SK-N-SH (cell line): ENCODE data around the gene ASPSCR1. TPM values are rescaled to one million over a fixed set of nuclear protein-coding genes. Genes with fewer than 3 reads are reported as not detected.

Experiments used
- CTCF ChIA-PET: fragments of 300-600, 350-600 bp; formaldehyde crosslinking; extraction: SDS; loops from one replicate; lab custom pipeline; 2021; lab: Yijun Ruan, JAX
- POLR2A ChIA-PET: fragments of 350-600 bp; sonication (Branson Sonifier 250); formaldehyde crosslinking; extraction: SDS; loops from one replicate; lab custom pipeline; 2020; ENCODE audit warnings: antibody characterized with exemption, inconsistent platforms; lab: Yijun Ruan, JAX
- DNase-seq: peaks from one replicate; pipeline ENCODE4 v3.0.0; 2012
- H2AFZ ChIP-seq: fragments of 200-600 bp; sonication (generic); 2 replicates; pipeline ENCODE4 v1.8.1; 2016; ENCODE audit warnings: antibody characterized with exemption, mild to moderate bottlenecking, low read depth
- H3F3A ChIP-seq: fragments of 200-600 bp; sonication (generic); replicated peaks from 2 replicates; pipeline ENCODE3; 2016; ENCODE audit warnings: antibody characterized with exemption, mild to moderate bottlenecking; ENCODE audit not compliant: insufficient read depth
- H3K27ac ChIP-seq, 2 experiments: fragments of 200-500 bp in 1 of 2; fragments of 200-600 bp in 1 of 2; sonication (Bioruptor generic) in 1 of 2; sonication (generic), shearing (Covaris generic) in 1 of 2; 2 replicates each; pipeline versions ENCODE4 v1.5.1 to v1.6.1; 2014 to 2016; ENCODE audit warnings: low read depth in 2 of 2, inconsistent platforms in 1 of 2, low read length in 1 of 2, mild to moderate bottlenecking in 1 of 2, mixed read lengths in 1 of 2
- H3K27me3 ChIP-seq: fragments of 200-600 bp; sonication (generic), shearing (Covaris generic); 2 replicates; pipeline ENCODE4 v1.6.1; 2016; ENCODE audit warnings: mixed run types; ENCODE audit not compliant: insufficient read depth
- H3K36me3 ChIP-seq, 2 experiments: fragments of 200-500 bp in 1 of 2; fragments of 200-600 bp in 1 of 2; sonication (Bioruptor generic) in 1 of 2; sonication (generic) in 1 of 2; replicated peaks in 1 of 2; 2 replicates each; pipeline versions ENCODE3 to v1.5.1; 2014 to 2016; ENCODE audit warnings: low read length in 1 of 2, mild to moderate bottlenecking in 1 of 2; ENCODE audit not compliant: insufficient read depth in 2 of 2, control insufficient read depth in 1 of 2
- H3K4me1 ChIP-seq, 2 experiments: fragments of 200-500 bp in 1 of 2; fragments of 200-600 bp in 1 of 2; sonication (Bioruptor generic) in 1 of 2; sonication (generic), shearing (Covaris generic) in 1 of 2; 2 replicates each; pipeline versions ENCODE4 v1.5.1 to v1.6.1; 2014 to 2016; ENCODE audit warnings: low read depth in 1 of 2, low read length in 1 of 2, mixed run types in 1 of 2; ENCODE audit not compliant: insufficient read depth in 2 of 2, control insufficient read depth in 1 of 2
- H3K4me2 ChIP-seq: fragments of 200-600 bp; sonication (generic), shearing (Covaris generic); 2 replicates; pipeline ENCODE4 v1.6.1; 2017; ENCODE audit warnings: mixed run types
- H3K4me3 ChIP-seq, 2 experiments: fragments of 200-500 bp in 1 of 2; fragments of 200-600 bp in 1 of 2; sonication (Bioruptor generic) in 1 of 2; sonication (generic), shearing (Covaris generic) in 1 of 2; 2 replicates each; pipeline versions ENCODE4 v1.5.1 to v1.8.1; 2014 to 2016; ENCODE audit warnings: low read depth in 2 of 2, inconsistent platforms in 1 of 2, low read length in 1 of 2, mild to moderate bottlenecking in 1 of 2, mixed read lengths in 1 of 2, moderate library complexity in 1 of 2
- H3K79me2 ChIP-seq: fragments of 200-600 bp; sonication (generic); 2 replicates; pipeline ENCODE4 v1.8.1; 2017; ENCODE audit warnings: mild to moderate bottlenecking; ENCODE audit not compliant: insufficient read depth
- H3K9ac ChIP-seq: fragments of 200-600 bp; sonication (generic); 2 replicates; pipeline ENCODE4 v1.6.1; 2017; ENCODE audit warnings: mixed run types
- H3K9me2 ChIP-seq: fragments of 200-600 bp; sonication (generic); 2 replicates; pipeline ENCODE4 v1.6.1; 2017; ENCODE audit warnings: mixed run types
- H3K9me3 ChIP-seq: fragments of 200-600 bp; sonication (generic); 2 replicates; pipeline ENCODE4 v1.6.1; 2017; ENCODE audit warnings: mixed run types, mild to moderate bottlenecking, moderate library complexity
- H4K20me1 ChIP-seq: fragments of 200-600 bp; sonication (generic); 2 replicates; pipeline ENCODE4 v1.6.1; 2017; ENCODE audit warnings: mild to moderate bottlenecking, mixed run types; ENCODE audit not compliant: insufficient read depth
- ELF1 ChIP-seq: IDR thresholded peaks from 2 replicates; pipeline ENCODE4 v1.4.0; 2012
- EZH2phosphoT487 ChIP-seq: fragments of 200-600 bp; sonication (generic); IDR thresholded peaks from 2 replicates; pipeline ENCODE4 v1.6.1; 2017; ENCODE audit warnings: low read depth, mixed run types, mild to moderate bottlenecking, antibody characterized with exemption, moderate library complexity, borderline replicate concordance
- FOSL2 ChIP-seq: IDR thresholded peaks from 2 replicates; pipeline ENCODE4 v1.4.0; 2012; ENCODE audit warnings: low read depth, mild to moderate bottlenecking, moderate library complexity, borderline replicate concordance
- FOXJ3 ChIP-seq: sonication (generic); formaldehyde crosslinking; IDR thresholded peaks from 2 replicates; pipeline ENCODE4 v1.5.1; 2020; ENCODE audit warnings: mild to moderate bottlenecking, missing genetic modification reagents
- FOXM1 ChIP-seq: IDR thresholded peaks from 2 replicates; pipeline ENCODE4 v1.4.0; 2012; ENCODE audit warnings: low read depth, mild to moderate bottlenecking
- GABPA ChIP-seq: IDR thresholded peaks from 2 replicates; pipeline ENCODE4 v1.4.0; 2012; ENCODE audit warnings: low read depth, mild to moderate bottlenecking
- GATA2 ChIP-seq: sonication (generic); formaldehyde crosslinking; IDR thresholded peaks from 2 replicates; pipeline ENCODE4 v1.5.0; 2020; ENCODE audit warnings: mild to moderate bottlenecking, missing genetic modification reagents
- IRF3 ChIP-seq: fragments of 150-350 bp; IDR thresholded peaks from 2 replicates; pipeline ENCODE4 v1.6.1; 2016; ENCODE audit warnings: mild to moderate bottlenecking, low read depth, low read length
- JUND ChIP-seq: IDR thresholded peaks from 2 replicates; pipeline ENCODE4 v1.4.0; 2012
- MAX ChIP-seq: IDR thresholded peaks from 2 replicates; pipeline ENCODE4 v1.4.0; 2012; ENCODE audit warnings: low read depth
- MEF2A ChIP-seq: IDR thresholded peaks from 2 replicates; pipeline ENCODE4 v1.4.0; 2012; ENCODE audit warnings: low read depth, borderline replicate concordance
- MXI1 ChIP-seq: IDR thresholded peaks from 2 replicates; pipeline ENCODE4 v1.6.1; 2012; ENCODE audit warnings: mild to moderate bottlenecking, low read depth, low read length, improper control_type of control experiment
- PBX3 ChIP-seq: IDR thresholded peaks from 2 replicates; pipeline ENCODE4; 2012
- RAD21 ChIP-seq: IDR thresholded peaks from 2 replicates; pipeline ENCODE4 v1.6.1; 2012; ENCODE audit warnings: mild to moderate bottlenecking, low read length
- RCOR1 ChIP-seq: fragments of 150-350 bp; IDR thresholded peaks from 2 replicates; pipeline ENCODE4 v1.6.1; 2017; ENCODE audit warnings: antibody characterized with exemption, low read length
- TAF1 ChIP-seq: IDR thresholded peaks from 2 replicates; pipeline ENCODE4 v1.6.1; 2012; ENCODE audit warnings: low read depth, mild to moderate bottlenecking, low read length, moderate library complexity, borderline replicate concordance
- TEAD4 ChIP-seq: IDR thresholded peaks from 2 replicates; pipeline ENCODE4 v1.4.0; 2012; ENCODE audit warnings: mild to moderate bottlenecking, borderline replicate concordance; ENCODE audit not compliant: insufficient read depth
- USF1 ChIP-seq: IDR thresholded peaks from 2 replicates; pipeline ENCODE4 v1.4.0; 2012; ENCODE audit warnings: low read depth, borderline replicate concordance
- ZBTB33 ChIP-seq: IDR thresholded peaks from 2 replicates; pipeline ENCODE4 v1.4.0; 2012; ENCODE audit warnings: low read depth, borderline replicate concordance
- WGBS: methylation state at CpG from one replicate; pipeline ENCODE4 v1.1.6; 2017; ENCODE audit warnings: low lambda C conversion rate; 5-methylcytosine and 5-hydroxymethylcytosine counted together
- polyA plus RNA-seq, 3 experiments: library from polyadenylated mRNA; depleted of rRNA; stranded (reverse); fragments of >200 nt; gene quantifications; 2 replicates each; pipeline ENCODE4 v1.2.3, GENCODE V29; 2012

Gene ASPSCR1
- polyA plus RNA-seq, 1 of the 3 experiments (the other 2 are of a cell fraction), result 36.2 TPM

GRCh38 chr17:82065193-82065637, 87.8 kb downstream of the ASPSCR1 start (continued):
- TF ChIP-seq PBX3 (no peak), ZBTB33 (no peak), FOXJ3 (CRISPR knock-in tag) (no peak), GATA2 (CRISPR knock-in tag) (no peak), MEF2A (no peak), IRF3 (no peak)

- peak within 1 kb of the TSS; percentile 100 for H3K4me2 ChIP-seq
- H3K9ac ChIP-seq, result peak within 1 kb of the TSS; percentile 89
- H4K20me1 ChIP-seq, result no peaks in the 10 kb centered on the region
- peak within 1 kb of the TSS; percentile 100 for H2AFZ ChIP-seq
- H3K79me2 ChIP-seq, result peaks cover 26% of the 10 kb centered on the region
- H3K27me3 ChIP-seq, result no peaks in the 10 kb centered on the region
- WGBS, result 39% methylated on average over 29 of the region's 88 CpGs
- POLR2A ChIA-PET, result interaction anchor here (0.6 to 1.0 kb wide), 2 partner anchors 14 to 28 kb away, joined by 3 read pairs; partner anchors contain the start of gene DCXR
- peak within 1 kb of the TSS in 1 of 2 experiments; percentile 51; a peak in 1 of 4 replicates for H3K27ac ChIP-seq
- peak; percentile 98 for DNase-seq
- H3F3A ChIP-seq, result peaks cover 12% of the 10 kb centered on the region
- no peaks in the 10 kb centered on the region for H3K9me3 ChIP-seq
- peaks cover 12 to 21% of the 10 kb centered on the region in 2 experiments; a peak in 2 of 4 replicates for H3K4me1 ChIP-seq
- H3K36me3 ChIP-seq, result peaks cover 10 to 33% of the 10 kb centered on the region in 2 experiments
- CTCF ChIA-PET, result interaction anchor here (0.6 to 8.0 kb wide), 8 partner anchors 9 to 98 kb away, joined by 3 to 47 read pairs (median 4); partner anchors contain the start of genes DCXR, GPS1, RAC3 and RFNG
- no peaks in the 10 kb centered on the region for H3K9me2 ChIP-seq
- peak within 1 kb of the TSS; percentile 81 to 95 for H3K4me3 ChIP-seq
- no peak for TF ChIP-seq EZH2phosphoT487
- TF ChIP-seq TAF1, result peak; percentile 87
- TF ChIP-seq GABPA, result peak; percentile 90
- peak; percentile 41; the same call in 1 of the 2 replicates for TF ChIP-seq PBX3
- TF ChIP-seq JUND, result no peak
- 0 out of 2 replicates have a peak, but pooled peaks have one; percentile 48 for TF ChIP-seq ELF1
- no peak for TF ChIP-seq ZBTB33
- TF ChIP-seq RCOR1, result no peak
- peak; percentile 25 for TF ChIP-seq MXI1
- 0 out of 2 replicates have a peak, but pooled peaks have one; percentile 47 for TF ChIP-seq FOXJ3 (CRISPR knock-in tag)
- no peak for TF ChIP-seq FOXM1
- TF ChIP-seq TEAD4, result no peak
- TF ChIP-seq RAD21, result no peak
- peak; percentile 55; the same call in 1 of the 2 replicates for TF ChIP-seq USF1
- TF ChIP-seq FOSL2, result no peak
- peak; percentile 77 for TF ChIP-seq MAX
These were observed 88.3 kb downstream of the ASPSCR1 start, which contains the start of gene DUS1L for GRCh38 chr17:82065638-82066303. Gene DUS1L (minus strand): TSS chr17:82065804. CDS start chr17:82065059, 745 bp downstream.
